ENCODE data around the gene THG1L.

THG1L gene

DNA sequence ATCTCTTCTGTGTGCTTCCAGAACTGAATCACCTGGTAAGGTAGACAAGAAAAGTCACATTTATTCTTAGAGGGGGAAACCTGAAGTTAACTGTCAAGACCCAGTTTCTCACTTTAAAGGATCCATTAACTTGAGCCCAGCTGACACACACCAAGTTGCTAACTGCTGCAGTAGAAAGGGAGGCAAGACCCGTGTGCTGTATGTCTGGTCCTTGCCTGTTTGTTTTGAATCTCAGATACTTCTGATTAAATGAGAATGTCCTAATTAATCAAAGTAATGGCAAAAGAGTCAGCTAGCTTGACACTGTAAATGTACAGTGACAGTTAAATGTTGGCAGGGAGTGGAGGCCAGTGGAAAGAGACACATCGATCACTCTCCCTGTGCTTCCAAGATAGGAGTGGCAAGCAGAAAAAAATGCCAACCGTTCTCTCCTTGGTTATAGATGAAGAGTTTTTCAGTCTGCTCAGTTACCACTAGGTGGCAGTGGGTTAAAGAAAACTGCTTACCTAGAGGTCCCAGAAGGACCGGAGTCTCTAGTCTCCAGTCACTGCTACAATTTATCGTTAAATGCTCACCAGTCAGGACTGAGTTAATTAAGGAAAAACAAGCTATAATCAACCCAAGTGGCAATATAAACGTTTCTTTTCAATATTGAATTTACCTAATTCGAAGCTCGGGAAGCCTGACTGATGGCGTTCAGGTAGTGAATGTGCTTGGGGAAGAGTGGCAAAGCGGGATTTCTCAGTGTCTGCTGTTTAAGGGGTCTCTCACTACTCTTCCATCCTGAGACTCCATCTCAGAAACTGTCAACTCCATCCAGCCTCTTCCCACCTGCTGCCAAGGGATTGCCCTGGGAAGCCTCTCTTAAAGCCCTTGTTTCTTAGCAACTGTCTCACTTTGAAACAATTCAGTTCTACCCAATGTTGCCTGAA lies 30.7 kb downstream of the THG1L start:
- peak; percentile 37 for DNase-seq

GRCh38 chr5:157764531-157764930 lies 33.3 kb downstream of the THG1L start:
- DNase-seq, result no peak

DNA sequence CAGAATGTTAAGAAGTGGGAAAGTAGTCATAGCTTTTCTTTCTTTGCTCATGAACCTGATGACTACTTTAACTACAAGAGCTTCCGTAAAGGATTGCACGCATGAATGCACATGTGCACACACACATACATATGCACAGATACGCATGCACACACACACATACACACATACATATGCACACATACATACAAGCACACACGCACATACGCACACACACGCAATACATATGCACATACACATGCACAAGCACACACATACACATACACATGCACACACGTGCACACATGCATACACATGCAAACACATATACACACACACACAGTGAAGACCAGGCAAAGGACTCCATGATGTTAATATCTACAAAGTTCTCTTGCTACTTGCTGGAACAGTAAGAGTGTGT lies 35.2 kb downstream of the THG1L start:
- no peak for DNase-seq

DNA sequence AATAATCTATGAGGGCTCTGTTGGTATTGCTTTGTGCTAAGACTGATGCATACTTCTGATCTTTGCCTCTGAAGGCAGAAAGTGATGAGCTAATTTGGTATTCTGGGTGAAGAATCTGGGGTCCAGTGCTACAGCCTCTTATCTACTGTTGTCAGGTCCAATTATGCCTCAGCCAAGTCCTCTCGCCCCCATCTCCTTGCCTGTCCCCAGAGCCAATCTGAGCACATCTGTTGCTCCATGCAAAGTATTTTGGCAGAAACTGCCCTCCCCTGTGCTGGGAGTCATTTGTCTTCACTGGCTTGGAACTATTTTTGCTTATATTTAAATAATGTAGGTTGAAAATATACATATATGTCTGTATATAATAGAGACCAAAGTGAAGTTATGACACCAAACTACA lies 35.7 kb downstream of the THG1L start:
- no peak for DNase-seq

- no peak for DNase-seq
Measured at GRCh38 chr5:157767689-157768088, 36.5 kb downstream of the THG1L start.

DNA sequence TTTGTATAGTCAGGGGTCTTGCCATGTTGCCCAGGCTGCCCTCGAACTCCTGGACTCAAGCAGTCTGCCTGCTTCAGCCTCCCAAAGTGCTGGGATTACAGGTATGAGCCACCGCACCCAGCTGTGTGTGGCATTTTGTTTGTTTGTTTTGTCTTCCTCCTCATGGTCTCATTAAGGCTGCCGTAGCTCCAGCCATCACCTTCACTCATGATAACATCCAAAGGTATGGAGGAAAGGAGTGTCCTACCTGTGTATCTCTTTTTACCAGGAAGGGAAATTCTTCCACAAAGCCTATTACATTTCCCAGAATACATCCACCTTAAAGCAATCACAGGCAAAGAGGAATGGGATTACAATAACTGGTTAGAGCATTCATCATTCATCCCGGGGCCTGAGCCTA lies 39.4 kb downstream of the THG1L start:
- DNase-seq, result no peak

GRCh38 chr5:157772127-157772526 lies 40.9 kb downstream of the THG1L start:
- no peak for DNase-seq

GRCh38 chr5:157778121-157778805 lies 47.0 kb downstream of the THG1L start:
- peak; percentile 18 for DNase-seq

- DNase-seq, result no peak
Measured at GRCh38 chr5:157779221-157779620, 48.0 kb downstream of the THG1L start.

DNA sequence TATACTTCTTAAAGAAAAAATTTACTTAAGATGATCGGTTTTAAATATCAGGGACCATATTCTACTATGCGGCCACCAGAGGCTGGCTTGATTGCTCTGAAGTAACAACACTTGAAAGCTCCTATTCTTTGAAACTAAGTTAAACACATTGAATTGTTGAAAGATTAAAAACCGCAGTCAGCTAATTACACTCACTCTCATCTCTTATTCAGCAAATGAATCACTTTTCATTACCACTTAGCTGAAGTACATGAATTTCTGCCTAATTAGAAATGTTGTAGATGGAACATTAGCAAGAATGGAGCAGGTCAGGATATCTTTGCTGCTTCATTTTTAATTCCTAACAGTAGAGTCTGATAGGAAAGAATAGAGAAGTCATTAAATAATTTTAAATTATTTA lies 54.6 kb downstream of the THG1L start:
- DNase-seq, result no peak
